Stimulated activated CD4-positive, alpha-beta T cell treated with anti-CD3 and anti-CD28 coated beads, Interleukin-4, amount 100 ng/mL, for 4 hours (primary cell): ENCODE measurements around the gene MELK.

ENCODE experiments used
- DNase-seq, 2 experiments: peaks; one replicate each; pipeline ENCODE4 v3.0.0-alpha.2; 2020

The MELK gene

GRCh38 chr9:36676778-36677485 is 104.2 kb downstream of the MELK start:
- no peak for DNase-seq

GRCh38 chr9:36677611-36678010 is 104.9 kb downstream of the MELK start:
- no peak for DNase-seq

DNA sequence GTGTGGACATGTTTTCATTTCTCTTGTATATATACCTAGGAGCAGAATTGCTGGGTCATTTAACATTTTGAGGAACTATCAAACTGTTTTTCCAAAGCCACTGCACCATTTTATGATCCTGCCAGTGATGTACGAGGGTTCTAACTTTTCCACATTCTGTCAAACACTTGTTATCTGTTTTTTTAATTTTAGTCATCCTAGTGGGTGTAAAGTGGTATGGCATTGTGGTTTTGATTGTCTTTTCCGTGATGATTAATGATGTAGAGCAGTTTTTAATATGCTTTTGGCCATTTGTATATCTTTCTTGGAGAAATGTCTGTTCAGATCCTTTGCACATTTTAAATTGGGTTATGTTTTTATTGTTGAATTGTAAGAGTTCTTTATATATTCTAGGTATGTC is 107.0 kb downstream of the MELK start:
- DNase-seq, result no peak

DNA sequence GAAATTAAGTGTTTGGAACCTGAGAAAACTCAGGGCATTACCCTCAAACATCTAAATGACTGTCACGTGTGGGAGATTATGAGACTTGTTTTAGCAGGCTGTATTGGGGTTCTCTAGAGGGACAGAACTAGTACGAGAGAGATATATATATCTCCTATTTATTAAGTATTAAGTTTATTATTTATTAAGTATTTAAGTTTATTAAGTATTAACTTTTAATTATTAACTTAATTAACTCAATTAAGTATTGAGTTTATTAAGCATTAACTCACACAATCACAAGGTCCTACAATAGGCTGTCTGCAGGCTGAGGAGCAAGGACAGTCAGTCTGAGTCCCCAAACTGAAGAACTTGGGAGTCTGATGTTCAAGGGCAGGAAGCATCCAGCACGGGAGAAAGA is 113.8 kb downstream of the MELK start:
- DNase-seq, result no peak

DNA sequence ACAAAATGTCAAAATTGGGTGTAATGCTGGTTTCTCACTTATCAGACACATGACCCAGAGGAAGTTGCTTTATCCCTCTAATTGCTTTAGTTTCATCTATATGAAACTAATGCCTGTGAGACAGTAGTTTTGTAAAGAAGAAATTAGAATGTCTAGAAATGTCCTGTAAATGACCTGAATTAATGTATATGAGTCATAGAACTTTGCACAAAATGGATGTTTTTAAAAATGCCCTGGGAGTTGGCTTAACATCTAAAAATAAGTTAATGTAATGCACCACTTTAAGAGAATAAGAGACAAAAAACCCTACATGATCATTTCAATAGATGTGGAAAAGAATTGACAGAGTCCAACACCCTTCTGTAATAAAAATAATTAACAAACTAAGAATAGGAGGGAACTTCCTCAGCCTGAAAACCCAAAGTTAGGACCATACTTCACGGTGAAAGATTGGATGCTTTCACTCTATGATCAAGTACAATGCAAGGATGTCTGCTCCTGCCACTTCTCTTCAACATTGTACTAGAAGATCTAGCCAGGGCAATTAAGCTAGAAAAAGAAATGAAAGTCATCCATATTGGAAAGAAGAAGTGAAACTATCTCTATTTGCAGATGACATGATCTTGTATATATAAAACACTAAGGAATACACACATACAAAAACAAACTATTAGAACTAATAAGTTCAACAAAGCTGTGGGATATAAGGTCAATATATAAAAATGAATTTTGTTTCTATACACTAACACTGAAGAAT is 117.9 kb downstream of the MELK start:
- DNase-seq, result no peak

DNA sequence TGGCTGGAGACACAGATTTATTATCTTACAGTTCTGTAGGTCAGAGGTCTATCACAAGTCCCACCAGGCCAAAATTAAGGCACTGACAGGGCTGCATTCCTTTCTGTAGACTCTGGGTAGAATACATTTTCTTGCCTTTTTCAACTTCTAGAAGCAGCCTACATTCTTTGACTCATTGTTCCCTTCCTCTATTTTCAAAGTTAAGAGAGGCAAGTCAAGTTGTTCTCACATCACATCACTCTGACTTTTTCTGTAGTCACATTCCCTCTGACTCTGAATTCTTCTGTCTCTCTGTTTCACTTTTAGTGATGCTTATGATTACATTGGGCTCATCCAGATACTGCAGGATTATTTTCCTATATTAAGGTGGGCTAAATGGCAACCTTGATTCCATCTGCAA is 119.0 kb downstream of the MELK start:
- DNase-seq, result no peak

DNA sequence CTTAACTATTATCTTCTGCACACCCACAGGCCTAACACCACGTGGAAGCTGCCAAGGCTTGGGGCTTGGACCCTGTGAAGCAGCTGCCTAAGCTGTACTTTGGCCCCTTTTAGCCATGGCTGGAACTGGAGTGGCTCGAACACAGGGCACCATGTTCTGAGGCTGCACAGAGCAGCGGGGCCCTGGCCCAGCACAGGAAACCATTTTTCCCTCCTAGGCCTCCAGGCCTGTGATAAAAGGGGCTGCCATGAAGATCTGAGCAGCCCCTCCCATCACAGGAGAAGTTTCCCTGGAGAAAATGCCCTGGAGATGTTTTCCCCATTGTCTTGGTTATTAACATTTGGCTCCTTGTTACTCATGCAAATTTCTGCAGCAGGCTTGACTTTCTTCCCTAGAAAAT is 126.3 kb downstream of the MELK start:
- no peak for DNase-seq

GRCh38 chr9:36704148-36704547 is 131.5 kb downstream of the MELK start:
- DNase-seq, result no peak

GRCh38 chr9:36713515-36714490 is 141.1 kb downstream of the MELK start:
- DNase-seq, result no peak

GRCh38 chr9:36716496-36716895 is 143.8 kb downstream of the MELK start:
- no peak for DNase-seq

DNA sequence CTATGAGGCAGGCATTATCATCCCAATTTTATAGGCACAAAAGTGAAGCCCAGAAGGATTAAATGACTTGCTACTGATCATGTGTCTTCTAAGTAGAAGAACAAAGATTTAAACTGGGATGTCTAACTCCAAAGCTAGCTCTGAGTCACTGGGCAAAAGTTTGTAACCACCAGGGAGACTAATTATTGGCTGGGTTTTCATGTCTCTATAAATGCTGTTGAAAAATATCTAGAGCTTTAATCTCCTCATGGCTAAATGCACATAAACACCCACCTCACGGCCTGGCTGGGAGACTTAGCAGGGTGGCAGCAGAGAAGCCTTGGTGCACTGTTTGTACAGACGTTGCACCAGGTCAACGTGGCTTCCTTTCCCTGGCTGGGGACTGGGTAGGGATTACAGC is 144.6 kb downstream of the MELK start:
- DNase-seq, result no peak

- no peak for DNase-seq
Observed at GRCh38 chr9:36718612-36719011, 145.9 kb downstream of the MELK start.

- no peak for DNase-seq
Observed at GRCh38 chr9:36720043-36720442, 147.3 kb downstream of the MELK start.

DNA sequence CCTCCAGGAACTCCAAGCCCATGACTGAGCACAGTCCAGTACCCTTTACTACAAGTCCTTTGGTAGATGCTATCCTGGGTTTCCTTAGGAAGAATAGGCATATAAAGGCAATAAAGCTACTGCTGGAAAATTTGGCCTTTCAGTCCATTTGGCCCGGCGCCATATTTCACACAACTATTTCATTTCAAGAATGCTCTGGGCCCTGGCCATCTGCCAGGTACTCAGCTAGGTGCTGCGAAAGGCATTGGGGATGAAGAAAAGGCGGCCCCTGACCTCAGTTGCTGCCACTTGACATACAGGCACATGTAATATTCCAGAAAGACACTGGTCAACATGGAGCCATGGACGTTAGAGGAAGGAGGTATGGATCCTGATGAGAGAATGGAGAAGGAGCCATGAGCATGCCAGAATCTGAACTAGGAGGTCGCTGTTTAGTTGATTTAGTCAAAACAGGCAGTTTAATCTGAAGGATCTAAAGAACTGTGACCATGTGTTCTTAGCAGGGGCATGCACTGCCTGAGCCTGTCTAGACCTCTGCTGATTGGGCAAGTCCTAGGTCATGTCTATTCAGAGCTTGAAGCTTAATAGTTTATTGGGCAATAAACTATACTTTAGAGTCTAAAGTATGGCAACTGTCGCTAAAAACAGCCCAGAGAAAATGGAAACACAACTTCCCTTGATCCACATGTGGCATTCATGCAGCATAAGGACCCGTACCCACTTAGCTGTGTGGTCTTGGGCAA is 149.3 kb downstream of the MELK start:
- no peak for DNase-seq

DNA sequence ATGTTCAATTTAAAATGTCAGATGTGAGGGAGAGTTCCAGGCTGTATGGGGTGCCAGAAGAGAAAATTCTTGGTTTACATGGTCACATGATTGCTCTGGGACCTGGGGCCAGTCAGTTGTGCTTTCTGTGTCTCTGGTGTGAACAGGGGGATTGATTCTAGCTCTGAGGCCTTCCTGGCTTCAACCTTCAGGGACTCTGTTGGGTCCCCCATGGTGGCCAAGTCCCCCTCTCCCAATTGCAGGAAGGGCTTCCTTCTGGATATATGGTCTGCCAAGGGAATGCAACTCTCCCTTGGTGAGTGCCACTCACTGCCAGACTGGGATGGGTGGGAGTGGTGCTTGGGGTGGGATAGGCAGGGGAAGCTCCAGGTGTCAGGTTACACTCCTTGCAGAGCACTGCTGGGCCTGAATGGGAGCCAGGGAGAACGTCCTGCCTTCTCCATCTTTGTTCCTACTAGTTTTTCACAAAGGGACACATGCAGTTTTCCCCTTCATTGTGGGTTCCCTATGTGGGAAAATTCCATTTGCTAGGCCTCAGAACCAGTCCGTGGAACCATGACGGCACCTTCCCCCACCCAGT is 153.2 kb downstream of the MELK start:
- no peak for DNase-seq
